H9 (cell line): ENCODE data around the gene TMEM51. TPM values are rescaled to one million over a fixed set of nuclear protein-coding genes. Genes with fewer than 3 reads are reported as not detected.

ENCODE experiments used
- DNase-seq: peaks from one replicate; pipeline ENCODE4 v3.0.0-alpha.2; 2017
- H2AFZ ChIP-seq: one replicate; pipeline ENCODE4 v1.6.1; 2013; ENCODE audit warnings: mild to moderate bottlenecking, low read length, control low read depth, moderate library complexity
- H2AK5ac ChIP-seq: 2 replicates; pipeline ENCODE4 v1.6.1; 2013; ENCODE audit warnings: low read length, control low read depth, mixed read lengths; ENCODE audit not compliant: insufficient read length
- H2BK120ac ChIP-seq: one replicate; pipeline ENCODE4 v1.6.1; 2013; ENCODE audit warnings: low read depth, mild to moderate bottlenecking, low read length, control low read depth, inconsistent platforms; ENCODE audit not compliant: poor library complexity, severe bottlenecking
- H2BK12ac ChIP-seq: 2 replicates; pipeline ENCODE4 v1.6.1; 2013; ENCODE audit warnings: low read length, control low read depth, mixed read lengths, low read depth; ENCODE audit not compliant: insufficient read length
- H2BK15ac ChIP-seq: 2 replicates; pipeline ENCODE4 v1.6.1; 2013; ENCODE audit warnings: low read depth, low read length, control low read depth
- H2BK20ac ChIP-seq: one replicate; pipeline ENCODE4 v1.6.1; 2013; ENCODE audit warnings: low read depth, mild to moderate bottlenecking, low read length, control low read depth, inconsistent platforms; ENCODE audit not compliant: poor library complexity, severe bottlenecking
- H2BK5ac ChIP-seq: 2 replicates; pipeline ENCODE4 v1.6.1; 2013; ENCODE audit warnings: low read length, control low read depth, mixed read lengths; ENCODE audit not compliant: insufficient read length
- H3K14ac ChIP-seq: 2 replicates; pipeline ENCODE4 v1.6.1; 2013; ENCODE audit warnings: low read length, control low read depth; ENCODE audit not compliant: insufficient read depth
- H3K18ac ChIP-seq: 2 replicates; pipeline ENCODE4 v1.6.1; 2013; ENCODE audit warnings: low read depth, mild to moderate bottlenecking, mixed read lengths, low read length, control low read depth; ENCODE audit not compliant: insufficient read length
- H3K23ac ChIP-seq: 2 replicates; pipeline ENCODE4 v1.6.1; 2013; ENCODE audit warnings: low read length, control low read depth, mixed read lengths, low read depth; ENCODE audit not compliant: insufficient read length
- H3K23me2 ChIP-seq: 2 replicates; pipeline ENCODE4 v1.6.1; 2013; ENCODE audit warnings: low read depth, mild to moderate bottlenecking, mixed read lengths, low read length, control low read depth; ENCODE audit not compliant: insufficient read length, poor library complexity, severe bottlenecking
- H3K27ac ChIP-seq: 2 replicates; pipeline ENCODE4 v1.5.1; 2013; ENCODE audit warnings: low read length, control low read depth, mixed read lengths, low read depth; ENCODE audit not compliant: insufficient read length
- H3K27me3 ChIP-seq: 2 replicates; pipeline ENCODE4 v1.6.1; 2013; ENCODE audit warnings: low read length, control low read depth, inconsistent platforms; ENCODE audit not compliant: insufficient read depth
- H3K4ac ChIP-seq: 2 replicates; pipeline ENCODE4 v1.6.1; 2013; ENCODE audit warnings: low read depth, mild to moderate bottlenecking, control low read depth, inconsistent platforms, low read length, moderate library complexity
- H3K4me1 ChIP-seq: 2 replicates; pipeline ENCODE4 v1.6.1; 2013; ENCODE audit warnings: low read length, control low read depth, inconsistent platforms; ENCODE audit not compliant: insufficient read depth
- H3K4me2 ChIP-seq: 2 replicates; pipeline ENCODE4 v1.6.1; 2013; ENCODE audit warnings: low read length, control low read depth, mixed read lengths; ENCODE audit not compliant: insufficient read length, insufficient read depth
- H3K56ac ChIP-seq: 2 replicates; pipeline ENCODE4 v1.6.1; 2013; ENCODE audit warnings: low read depth, mild to moderate bottlenecking, mixed read lengths, low read length, control low read depth; ENCODE audit not compliant: insufficient read length
- H3K79me1 ChIP-seq: 2 replicates; pipeline ENCODE4 v1.6.1; 2013; ENCODE audit warnings: low read depth, mild to moderate bottlenecking, moderate library complexity, low read length, control low read depth, inconsistent platforms; ENCODE audit not compliant: insufficient read depth, poor library complexity, severe bottlenecking
- H3K79me2 ChIP-seq: 2 replicates; pipeline ENCODE4 v1.6.1; 2013; ENCODE audit warnings: low read length, control low read depth, inconsistent platforms; ENCODE audit not compliant: insufficient read depth
- H3K9ac ChIP-seq: 2 replicates; pipeline ENCODE4 v1.6.1; 2013; ENCODE audit warnings: low read length, control low read depth, mixed read lengths; ENCODE audit not compliant: insufficient read length; ENCODE audit errors: extremely low read depth
- H3K9me3 ChIP-seq: one replicate; pipeline ENCODE4 v1.6.1; 2013; ENCODE audit warnings: low read depth, low read length, inconsistent platforms; ENCODE audit not compliant: control insufficient read depth
- H3T11ph ChIP-seq: one replicate; pipeline ENCODE4 v1.6.1; 2013; ENCODE audit warnings: mild to moderate bottlenecking, low read length, control low read depth, inconsistent platforms
- H4K20me1 ChIP-seq: one replicate; pipeline ENCODE4 v1.6.1; 2013; ENCODE audit not compliant: control insufficient read depth, insufficient read length, insufficient read depth
- H4K5ac ChIP-seq: 2 replicates; pipeline ENCODE4 v1.6.1; 2013; ENCODE audit warnings: low read depth, mild to moderate bottlenecking, mixed read lengths, low read length, control low read depth; ENCODE audit not compliant: insufficient read length
- H4K8ac ChIP-seq: replicated peaks from 2 replicates; pipeline ENCODE4 v1.6.1; 2013; ENCODE audit warnings: low read length, control low read depth, mixed read lengths, low read depth; ENCODE audit not compliant: insufficient read length
- H4K91ac ChIP-seq: 2 replicates; pipeline ENCODE4 v1.6.1; 2013; ENCODE audit warnings: low read depth, mild to moderate bottlenecking, moderate library complexity, mixed read lengths, low read length, control low read depth; ENCODE audit not compliant: insufficient read length
- H3K27ac Mint-ChIP-seq, 3 experiments: 2 replicates in 2 of 3; 3 replicates in 1 of 3; pipeline ENCODE4 v1.8.0; 2020 to 2021; ENCODE audit warnings: mixed read lengths in 3 of 3, mild to moderate bottlenecking in 1 of 3, moderate library complexity in 1 of 3
- H3K27me3 Mint-ChIP-seq: 2 replicates; pipeline ENCODE4 v1.8.0; 2021; ENCODE audit warnings: low read depth, mild to moderate bottlenecking, moderate library complexity, mixed read lengths
- H3K36me3 Mint-ChIP-seq, 3 experiments: 2 replicates in 2 of 3; 3 replicates in 1 of 3; pipeline ENCODE4 v1.8.0; 2020 to 2021; ENCODE audit warnings: low read depth in 3 of 3, mixed read lengths in 3 of 3; ENCODE audit not compliant: insufficient read depth in 1 of 3
- H3K4me1 Mint-ChIP-seq, 2 experiments: 2 replicates each; pipeline ENCODE4 v1.8.0; 2020; ENCODE audit warnings: mixed read lengths in 2 of 2
- H3K4me3 Mint-ChIP-seq, 2 experiments: 2 replicates in 1 of 2; 3 replicates in 1 of 2; pipeline ENCODE4 v1.8.0; 2020 to 2021; ENCODE audit warnings: mild to moderate bottlenecking in 2 of 2, mixed read lengths in 2 of 2, moderate library complexity in 1 of 2
- H3K9me3 Mint-ChIP-seq, 2 experiments: 2 replicates in 1 of 2; 3 replicates in 1 of 2; pipeline ENCODE4 v1.8.0; 2020; ENCODE audit warnings: mild to moderate bottlenecking in 2 of 2, mixed read lengths in 2 of 2, moderate library complexity in 1 of 2
- CTCF ChIP-seq: fragments of 200-600 bp; sonication (generic); conservative IDR thresholded peaks from 3 replicates; pipeline ENCODE4 v1.8.0; 2021; ENCODE audit warnings: antibody characterized with exemption, mild to moderate bottlenecking
- WGBS: extraction: QIAGEN DNeasy Blood & Tissue Kit; methylation state at CpG from one replicate; pipeline ENCODE4 v1.1.7; 2013; ENCODE audit warnings: missing lambda C conversion rate, low lambda C conversion rate, mixed read lengths; ENCODE audit not compliant: insufficient read length; ENCODE audit errors: extremely low coverage; 5-methylcytosine and 5-hydroxymethylcytosine counted together
- total RNA-seq: library from RNA; stranded (reverse); gene quantifications from 2 replicates; pipeline ENCODE4 v1.2.1, GENCODE V29; 2021

TMEM51 gene
- total RNA-seq, 1 experiment from 2014 or later, result 4.6 TPM

GRCh38 chr1:15188678-15189077, 35.1 kb downstream of the TMEM51 start:
- no CpG with 5 or more reads among the region's 3 CpGs for WGBS
- Histone ChIP-seq H3K79me1 (no peaks in the 10 kb centered on the region), H2BK12ac (no peak overlapping the region), H2AK5ac (no peak overlapping the region), H3K27ac (no peak overlapping the region), H2BK15ac (no peak overlapping the region), H3K27me3 (no peaks in the 10 kb centered on the region), H3K9me3 (no peaks in the 10 kb centered on the region), H3K4ac (no peak overlapping the region), H4K91ac (no peak overlapping the region), H2BK120ac (no peak overlapping the region), H2AFZ (no peak overlapping the region), H4K5ac (no peak overlapping the region), H4K8ac (no peak overlapping the region), H3K56ac (no peak overlapping the region), H3K9ac (no peak overlapping the region), H3K23me2 (no peaks in the 10 kb centered on the region), H2BK20ac (no peak overlapping the region), H3K14ac (0 out of 2 replicates have a peak overlapping the region, but pooled peaks have one; percentile 26), H3T11ph (no peak overlapping the region), H3K79me2 (no peaks in the 10 kb centered on the region), H2BK5ac (no peak overlapping the region), H3K4me1 (peaks cover 13% of the 10 kb centered on the region; the same call in 1 of the 2 replicates), H3K23ac (no peak overlapping the region), H3K4me2 (no peak overlapping the region), H4K20me1 (no peaks in the 10 kb centered on the region), H3K18ac (no peak overlapping the region)
- Mint-ChIP-seq H3K4me3 (peak overlapping the region in 1 of 2 experiments; percentile 64; a peak in 2 of 5 replicates), H3K27ac (peak overlapping the region in 1 of 3 experiments; percentile 41; a peak in 1 of 7 replicates), H3K36me3 (no peaks in the 10 kb centered on the region; a peak in 1 of 7 replicates), H3K4me1 (peaks cover 40 to 49% of the 10 kb centered on the region in 2 experiments), H3K9me3 (no peaks in the 10 kb centered on the region), H3K27me3 (no peaks in the 10 kb centered on the region)
- no peak for TF ChIP-seq CTCF
- no peak for DNase-seq
